ENCODE measurements around the gene GUCY1A1. TPM values are rescaled to one million over a fixed set of nuclear protein-coding genes. Genes with fewer than 3 reads are reported as not detected.

The GUCY1A1 gene
- total RNA-seq, 1 donor: not detected

- Histone ChIP-seq H3K4me3 (ENCODE audit: insufficient read depth, low read length) (no peak overlapping the region), H3K36me3 (ENCODE audit: insufficient read depth, low read length) (no peaks in the 10 kb centered on the region), H3K9me3 (ENCODE audit: low read depth, low read length) (no peaks in the 10 kb centered on the region), H3K27me3 (ENCODE audit: insufficient read depth, low read length) (no peaks in the 10 kb centered on the region), H4K20me1 (ENCODE audit: insufficient read depth, low read length) (no peaks in the 10 kb centered on the region), H3K79me2 (ENCODE audit: insufficient read depth, low read length) (no peaks in the 10 kb centered on the region), H3K27ac (ENCODE audit: low read depth, low read length) (no peak overlapping the region), H2AFZ (ENCODE audit: low read length) (no peak overlapping the region), H3K4me1 (ENCODE audit: insufficient read depth, low read length) (peaks cover 3% of the 10 kb centered on the region), H3K4me2 (ENCODE audit: insufficient read depth, low read length) (no peak overlapping the region)
- no peak for DNase-seq (ENCODE audit: insufficient read length, low spot score, missing footprints)
- TF ChIP-seq, protein P1, sequence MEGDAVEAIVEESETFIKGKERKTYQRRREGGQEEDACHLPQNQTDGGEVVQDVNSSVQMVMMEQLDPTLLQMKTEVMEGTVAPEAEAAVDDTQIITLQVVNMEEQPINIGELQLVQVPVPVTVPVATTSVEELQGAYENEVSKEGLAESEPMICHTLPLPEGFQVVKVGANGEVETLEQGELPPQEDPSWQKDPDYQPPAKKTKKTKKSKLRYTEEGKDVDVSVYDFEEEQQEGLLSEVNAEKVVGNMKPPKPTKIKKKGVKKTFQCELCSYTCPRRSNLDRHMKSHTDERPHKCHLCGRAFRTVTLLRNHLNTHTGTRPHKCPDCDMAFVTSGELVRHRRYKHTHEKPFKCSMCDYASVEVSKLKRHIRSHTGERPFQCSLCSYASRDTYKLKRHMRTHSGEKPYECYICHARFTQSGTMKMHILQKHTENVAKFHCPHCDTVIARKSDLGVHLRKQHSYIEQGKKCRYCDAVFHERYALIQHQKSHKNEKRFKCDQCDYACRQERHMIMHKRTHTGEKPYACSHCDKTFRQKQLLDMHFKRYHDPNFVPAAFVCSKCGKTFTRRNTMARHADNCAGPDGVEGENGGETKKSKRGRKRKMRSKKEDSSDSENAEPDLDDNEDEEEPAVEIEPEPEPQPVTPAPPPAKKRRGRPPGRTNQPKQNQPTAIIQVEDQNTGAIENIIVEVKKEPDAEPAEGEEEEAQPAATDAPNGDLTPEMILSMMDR (IDR thresholded peaks at IDR 0.05; ENCODE audit: extremely low read depth, low read depth, low read length): no peak
Observed at GRCh38 chr4:155741546-155741945, 74.9 kb downstream of the GUCY1A1 start.

DNA sequence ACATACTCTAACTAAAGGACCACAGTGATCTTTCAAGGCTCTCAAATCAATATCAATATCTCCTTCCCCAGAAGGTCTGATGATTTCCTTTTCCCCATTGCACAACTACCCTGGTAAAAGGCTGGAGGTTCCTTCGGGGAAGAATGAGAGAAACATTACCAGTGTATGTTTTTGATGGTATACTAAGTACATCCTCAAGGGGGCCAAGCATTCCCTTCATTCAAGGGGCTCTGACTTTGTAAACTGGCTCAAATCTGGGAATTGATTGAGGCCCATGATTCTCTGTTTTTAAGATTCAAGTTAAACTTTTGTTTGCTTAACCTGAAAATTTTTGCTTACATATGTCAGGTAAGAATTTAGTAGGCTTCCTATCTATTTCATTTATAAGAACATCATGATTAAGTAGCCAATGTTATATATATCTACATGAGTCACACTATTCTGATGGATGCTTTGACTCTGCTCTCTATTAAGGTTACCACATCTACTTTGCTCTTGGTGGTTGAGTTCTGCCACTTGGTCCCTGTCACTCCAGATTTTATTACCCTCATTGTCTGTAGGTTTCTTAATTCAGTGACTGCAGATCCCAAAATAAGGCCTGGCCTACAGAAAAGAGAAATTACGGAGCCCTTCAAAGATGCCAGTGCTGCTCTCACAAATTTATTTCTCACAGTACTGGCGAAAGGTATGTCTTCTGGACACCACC lies 75.8 kb downstream of the GUCY1A1 start:
- Histone ChIP-seq H3K4me2 (ENCODE audit: insufficient read depth, low read length) (no peak overlapping the region), H3K36me3 (ENCODE audit: insufficient read depth, low read length) (no peaks in the 10 kb centered on the region), H3K9me3 (ENCODE audit: low read depth, low read length) (no peaks in the 10 kb centered on the region), H3K27ac (ENCODE audit: low read depth, low read length) (no peak overlapping the region), H3K4me3 (ENCODE audit: insufficient read depth, low read length) (no peak overlapping the region), H2AFZ (ENCODE audit: low read length) (no peak overlapping the region), H3K79me2 (ENCODE audit: insufficient read depth, low read length) (no peaks in the 10 kb centered on the region), H3K4me1 (ENCODE audit: insufficient read depth, low read length) (peaks cover 3% of the 10 kb centered on the region), H3K27me3 (ENCODE audit: insufficient read depth, low read length) (no peaks in the 10 kb centered on the region), H4K20me1 (ENCODE audit: insufficient read depth, low read length) (no peaks in the 10 kb centered on the region)
- DNase-seq (ENCODE audit: insufficient read length, low spot score, missing footprints): no peak
- TF ChIP-seq, protein P1 (IDR thresholded peaks at IDR 0.05; ENCODE audit: extremely low read depth, low read depth, low read length): peak; percentile 23

GRCh38 chr4:155745984-155746383 lies 79.3 kb downstream of the GUCY1A1 start:
- no peaks in the 10 kb centered on the region for H3K9me3 ChIP-seq (ENCODE audit: low read depth, low read length)
- no peak overlapping the region for H3K27ac ChIP-seq (ENCODE audit: low read depth, low read length)
- H3K4me2 ChIP-seq (ENCODE audit: insufficient read depth, low read length): no peak overlapping the region
- H3K27me3 ChIP-seq (ENCODE audit: insufficient read depth, low read length): no peaks in the 10 kb centered on the region
- H4K20me1 ChIP-seq (ENCODE audit: insufficient read depth, low read length): no peaks in the 10 kb centered on the region
- no peaks in the 10 kb centered on the region for H3K36me3 ChIP-seq (ENCODE audit: insufficient read depth, low read length)
- TF ChIP-seq, protein P1 (IDR thresholded peaks at IDR 0.05; ENCODE audit: extremely low read depth, low read depth, low read length): no peak
- H2AFZ ChIP-seq (ENCODE audit: low read length): no peak overlapping the region
- no peak overlapping the region for H3K4me3 ChIP-seq (ENCODE audit: insufficient read depth, low read length)
- H3K4me1 ChIP-seq (ENCODE audit: insufficient read depth, low read length): no peaks in the 10 kb centered on the region
- no peaks in the 10 kb centered on the region for H3K79me2 ChIP-seq (ENCODE audit: insufficient read depth, low read length)
- no peak for DNase-seq (ENCODE audit: insufficient read length, low spot score, missing footprints)

DNA sequence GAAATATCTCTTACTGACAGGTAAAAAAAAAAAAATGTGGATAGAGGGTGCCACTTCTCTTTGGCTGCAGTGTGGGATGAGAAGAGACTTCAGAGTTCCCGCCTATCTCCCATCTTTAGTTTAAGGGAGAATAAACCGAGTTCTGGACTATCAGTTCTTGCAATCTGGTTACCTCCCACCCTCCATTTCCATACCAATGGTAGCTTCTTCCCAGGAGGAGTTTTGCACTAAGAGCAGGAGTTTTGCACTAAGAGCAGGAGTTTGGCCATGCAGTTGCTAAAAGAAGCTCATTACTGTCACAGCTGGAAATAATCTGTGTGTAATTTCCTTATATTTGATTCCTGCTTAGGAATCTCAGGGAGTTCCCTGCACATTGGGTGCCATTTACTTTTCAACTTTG lies 81.4 kb downstream of the GUCY1A1 start:
- no peaks in the 10 kb centered on the region for H3K9me3 ChIP-seq (ENCODE audit: low read depth, low read length)
- no peak overlapping the region for H3K27ac ChIP-seq (ENCODE audit: low read depth, low read length)
- no peaks in the 10 kb centered on the region for H3K79me2 ChIP-seq (ENCODE audit: insufficient read depth, low read length)
- no peaks in the 10 kb centered on the region for H3K36me3 ChIP-seq (ENCODE audit: insufficient read depth, low read length)
- H3K4me1 ChIP-seq (ENCODE audit: insufficient read depth, low read length): no peaks in the 10 kb centered on the region
- no peak overlapping the region for H3K4me3 ChIP-seq (ENCODE audit: insufficient read depth, low read length)
- H3K27me3 ChIP-seq (ENCODE audit: insufficient read depth, low read length): no peaks in the 10 kb centered on the region
- DNase-seq (ENCODE audit: insufficient read length, low spot score, missing footprints): no peak
- H3K4me2 ChIP-seq (ENCODE audit: insufficient read depth, low read length): no peak overlapping the region
- no peaks in the 10 kb centered on the region for H4K20me1 ChIP-seq (ENCODE audit: insufficient read depth, low read length)
- H2AFZ ChIP-seq (ENCODE audit: low read length): no peak overlapping the region
- TF ChIP-seq, protein P1 (IDR thresholded peaks at IDR 0.05; ENCODE audit: extremely low read depth, low read depth, low read length): no peak

Measured in osteoblast (primary cell).